Measurements from ENCODE around the gene SYNE2.

Gene SYNE2

DNA sequence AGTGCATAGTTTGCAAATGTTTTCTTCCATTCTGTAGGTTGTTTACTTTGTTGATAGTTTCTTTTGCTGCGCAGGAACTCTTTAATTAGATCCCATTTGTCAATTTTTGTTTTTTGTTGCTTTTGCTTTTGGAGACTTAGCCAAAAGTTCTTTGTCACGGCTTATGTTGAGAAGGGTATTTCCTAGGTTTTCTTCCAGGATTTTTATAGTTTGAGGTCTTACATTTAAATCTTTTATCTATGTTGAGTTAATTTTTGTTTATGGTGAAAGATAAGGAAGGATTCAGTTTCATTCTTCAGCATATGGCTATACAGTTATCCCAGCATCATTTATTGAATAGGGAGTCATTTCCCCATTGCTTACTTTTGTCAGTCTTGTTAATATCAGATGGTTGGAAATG, 51.9 kb downstream of the SYNE2 start:
- H3K4me3 ChIP-seq (ENCODE audit: low read depth in 1 of 2, low read length in 2 of 2): no peak overlapping the region
- H3K4me1 ChIP-seq (ENCODE audit: control insufficient read depth in 1 of 2, insufficient read depth in 2 of 2, low read length in 2 of 2): peaks cover 9 to 20% of the 10 kb centered on the region in 2 donors
- H3K27me3 ChIP-seq (ENCODE audit: control insufficient read depth in 1 of 2, insufficient read depth in 2 of 2, low read length in 2 of 2): no peaks in the 10 kb centered on the region
- H3K9ac ChIP-seq (ENCODE audit: low read depth in 1 of 2, low read length in 2 of 2): no peak overlapping the region
- H3K36me3 ChIP-seq (ENCODE audit: control insufficient read depth in 1 of 2, insufficient read depth in 2 of 2, low read length in 2 of 2): no peaks in the 10 kb centered on the region
- H3K9me3 ChIP-seq (ENCODE audit: control insufficient read depth in 1 of 2, low read length in 2 of 2): no peaks in the 10 kb centered on the region
- H3K27ac ChIP-seq (ENCODE audit: low read depth, low read length): no peak overlapping the region

- Histone ChIP-seq H3K9ac (ENCODE audit: low read depth in 1 of 2, low read length in 2 of 2) (no peak overlapping the region), H3K36me3 (ENCODE audit: control insufficient read depth in 1 of 2, insufficient read depth in 2 of 2, low read length in 2 of 2) (no peaks in the 10 kb centered on the region), H3K4me1 (ENCODE audit: control insufficient read depth in 1 of 2, insufficient read depth in 2 of 2, low read length in 2 of 2) (peaks cover 9 to 20% of the 10 kb centered on the region in 2 donors), H3K4me3 (ENCODE audit: low read depth in 1 of 2, low read length in 2 of 2) (no peak overlapping the region), H3K9me3 (ENCODE audit: control insufficient read depth in 1 of 2, low read length in 2 of 2) (no peaks in the 10 kb centered on the region), H3K27me3 (ENCODE audit: control insufficient read depth in 1 of 2, insufficient read depth in 2 of 2, low read length in 2 of 2) (no peaks in the 10 kb centered on the region), H3K27ac (ENCODE audit: low read depth, low read length) (no peak overlapping the region)
These were observed 52.6 kb downstream of the SYNE2 start for GRCh38 chr14:63905370-63905769.

- H3K36me3 ChIP-seq (ENCODE audit: control insufficient read depth in 1 of 2, insufficient read depth in 2 of 2, low read length in 2 of 2): no peaks in the 10 kb centered on the region
- H3K4me1 ChIP-seq (ENCODE audit: control insufficient read depth in 1 of 2, insufficient read depth in 2 of 2, low read length in 2 of 2): peaks cover 5 to 16% of the 10 kb centered on the region in 2 donors
- peak overlapping the region; percentile 45 to 59 for H3K4me3 ChIP-seq (ENCODE audit: low read depth in 1 of 2, low read length in 2 of 2)
- no peaks in the 10 kb centered on the region for H3K9me3 ChIP-seq (ENCODE audit: control insufficient read depth in 1 of 2, low read length in 2 of 2)
- no peaks in the 10 kb centered on the region for H3K27me3 ChIP-seq (ENCODE audit: control insufficient read depth in 1 of 2, insufficient read depth in 2 of 2, low read length in 2 of 2)
- no peak overlapping the region for H3K27ac ChIP-seq (ENCODE audit: low read depth, low read length)
- no peak overlapping the region for H3K9ac ChIP-seq (ENCODE audit: low read depth in 1 of 2, low read length in 2 of 2)
These were observed 56.0 kb downstream of the SYNE2 start for GRCh38 chr14:63908667-63909264.

GRCh38 chr14:63909984-63910383, 57.2 kb downstream of the SYNE2 start:
- H3K27me3 ChIP-seq (ENCODE audit: control insufficient read depth in 1 of 2, insufficient read depth in 2 of 2, low read length in 2 of 2): no peaks in the 10 kb centered on the region
- no peak overlapping the region for H3K9ac ChIP-seq (ENCODE audit: low read depth in 1 of 2, low read length in 2 of 2)
- H3K36me3 ChIP-seq (ENCODE audit: control insufficient read depth in 1 of 2, insufficient read depth in 2 of 2, low read length in 2 of 2): no peaks in the 10 kb centered on the region
- no peak overlapping the region for H3K27ac ChIP-seq (ENCODE audit: low read depth, low read length)
- no peaks in the 10 kb centered on the region for H3K9me3 ChIP-seq (ENCODE audit: control insufficient read depth in 1 of 2, low read length in 2 of 2)
- no peak overlapping the region for H3K4me3 ChIP-seq (ENCODE audit: low read depth in 1 of 2, low read length in 2 of 2)
- peaks cover 5 to 16% of the 10 kb centered on the region in 2 donors for H3K4me1 ChIP-seq (ENCODE audit: control insufficient read depth in 1 of 2, insufficient read depth in 2 of 2, low read length in 2 of 2)

GRCh38 chr14:63910583-63911363, 58.0 kb downstream of the SYNE2 start:
- Histone ChIP-seq H3K27ac (ENCODE audit: low read depth, low read length) (no peak overlapping the region), H3K9me3 (ENCODE audit: control insufficient read depth in 1 of 2, low read length in 2 of 2) (no peaks in the 10 kb centered on the region), H3K4me1 (ENCODE audit: control insufficient read depth in 1 of 2, insufficient read depth in 2 of 2, low read length in 2 of 2) (peaks cover 5 to 16% of the 10 kb centered on the region in 2 donors), H3K27me3 (ENCODE audit: control insufficient read depth in 1 of 2, insufficient read depth in 2 of 2, low read length in 2 of 2) (no peaks in the 10 kb centered on the region), H3K4me3 (ENCODE audit: low read depth in 1 of 2, low read length in 2 of 2) (no peak overlapping the region), H3K36me3 (ENCODE audit: control insufficient read depth in 1 of 2, insufficient read depth in 2 of 2, low read length in 2 of 2) (no peaks in the 10 kb centered on the region), H3K9ac (ENCODE audit: low read depth in 1 of 2, low read length in 2 of 2) (no peak overlapping the region)

DNA sequence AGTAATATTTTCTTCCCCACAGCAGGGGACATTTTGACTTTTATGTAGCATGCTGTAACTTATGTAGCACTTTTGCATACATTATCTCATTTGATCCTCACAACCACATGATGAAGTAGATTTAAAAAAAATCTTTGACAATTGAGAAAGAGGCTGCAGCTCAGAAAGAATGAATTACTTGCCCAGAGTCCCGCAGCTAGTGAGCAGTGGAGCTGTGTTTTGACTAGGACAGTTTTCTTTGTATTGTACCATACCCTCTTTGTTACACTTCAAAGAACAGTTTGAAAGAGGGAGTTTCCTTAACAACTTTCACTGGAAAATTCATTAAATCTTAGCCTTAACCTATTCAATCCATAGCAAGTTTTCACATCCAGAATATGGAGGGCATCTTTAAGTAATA, 58.6 kb downstream of the SYNE2 start:
- H3K4me1 ChIP-seq (ENCODE audit: control insufficient read depth in 1 of 2, insufficient read depth in 2 of 2, low read length in 2 of 2): peaks cover 5 to 16% of the 10 kb centered on the region in 2 donors
- no peak overlapping the region for H3K9ac ChIP-seq (ENCODE audit: low read depth in 1 of 2, low read length in 2 of 2)
- no peaks in the 10 kb centered on the region for H3K36me3 ChIP-seq (ENCODE audit: control insufficient read depth in 1 of 2, insufficient read depth in 2 of 2, low read length in 2 of 2)
- no peaks in the 10 kb centered on the region for H3K9me3 ChIP-seq (ENCODE audit: control insufficient read depth in 1 of 2, low read length in 2 of 2)
- no peaks in the 10 kb centered on the region for H3K27me3 ChIP-seq (ENCODE audit: control insufficient read depth in 1 of 2, insufficient read depth in 2 of 2, low read length in 2 of 2)
- no peak overlapping the region for H3K4me3 ChIP-seq (ENCODE audit: low read depth in 1 of 2, low read length in 2 of 2)
- no peak overlapping the region for H3K27ac ChIP-seq (ENCODE audit: low read depth, low read length)

DNA sequence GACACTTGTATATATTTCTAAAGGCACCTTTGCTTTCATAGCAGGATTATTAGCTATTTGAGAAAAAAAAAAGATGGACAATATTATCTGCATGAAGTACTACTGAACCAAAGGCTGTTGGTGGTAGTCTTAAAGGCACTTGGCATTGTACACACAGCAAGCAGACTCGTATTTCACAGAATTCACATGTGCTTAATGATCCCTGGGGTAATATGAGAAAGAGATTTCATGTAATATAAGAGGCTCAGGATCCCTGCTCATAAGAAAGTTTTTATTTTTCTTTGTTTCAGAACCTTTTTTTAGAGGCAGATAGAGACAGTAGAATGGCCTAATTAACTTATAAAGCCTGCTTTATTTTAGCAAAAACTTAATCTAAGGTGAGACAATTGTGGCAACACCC, 59.5 kb downstream of the SYNE2 start:
- peaks cover 5 to 15% of the 10 kb centered on the region in 2 donors for H3K4me1 ChIP-seq (ENCODE audit: control insufficient read depth in 1 of 2, insufficient read depth in 2 of 2, low read length in 2 of 2)
- no peaks in the 10 kb centered on the region for H3K27me3 ChIP-seq (ENCODE audit: control insufficient read depth in 1 of 2, insufficient read depth in 2 of 2, low read length in 2 of 2)
- H3K27ac ChIP-seq (ENCODE audit: low read depth, low read length): no peak overlapping the region
- H3K4me3 ChIP-seq (ENCODE audit: low read depth in 1 of 2, low read length in 2 of 2): no peak overlapping the region
- H3K36me3 ChIP-seq (ENCODE audit: control insufficient read depth in 1 of 2, insufficient read depth in 2 of 2, low read length in 2 of 2): no peaks in the 10 kb centered on the region
- H3K9me3 ChIP-seq (ENCODE audit: control insufficient read depth in 1 of 2, low read length in 2 of 2): no peaks in the 10 kb centered on the region
- H3K9ac ChIP-seq (ENCODE audit: low read depth in 1 of 2, low read length in 2 of 2): no peak overlapping the region

DNA sequence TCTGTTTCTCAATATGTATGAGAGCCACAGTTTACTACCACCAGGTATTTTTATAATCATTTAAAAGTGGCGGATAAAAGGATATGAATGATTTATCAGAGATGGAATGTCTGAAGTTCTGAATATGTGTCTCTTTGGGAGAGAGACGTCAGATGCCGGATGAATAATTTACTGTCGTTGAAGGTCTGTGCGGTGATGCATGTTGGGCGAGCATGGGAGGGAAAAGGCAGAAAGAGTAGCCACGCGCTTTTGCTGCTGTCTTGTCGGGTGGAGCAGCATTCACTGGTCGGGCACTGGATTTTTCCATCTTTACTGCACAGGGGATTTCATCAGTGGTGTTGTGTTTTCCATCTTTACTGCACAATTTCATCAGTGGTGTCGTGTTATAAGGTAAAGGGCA, 65.6 kb downstream of the SYNE2 start:
- Histone ChIP-seq H3K36me3 (ENCODE audit: control insufficient read depth in 1 of 2, insufficient read depth in 2 of 2, low read length in 2 of 2) (peaks cover 0 to 5% of the 10 kb centered on the region in 2 donors), H3K27me3 (ENCODE audit: control insufficient read depth in 1 of 2, insufficient read depth in 2 of 2, low read length in 2 of 2) (no peaks in the 10 kb centered on the region), H3K27ac (ENCODE audit: low read depth, low read length) (no peak overlapping the region), H3K4me3 (ENCODE audit: low read depth in 1 of 2, low read length in 2 of 2) (no peak overlapping the region), H3K9ac (ENCODE audit: low read depth in 1 of 2, low read length in 2 of 2) (no peak overlapping the region), H3K9me3 (ENCODE audit: control insufficient read depth in 1 of 2, low read length in 2 of 2) (no peaks in the 10 kb centered on the region), H3K4me1 (ENCODE audit: control insufficient read depth in 1 of 2, insufficient read depth in 2 of 2, low read length in 2 of 2) (peaks cover 3% of the 10 kb centered on the region in 2 donors)

DNA sequence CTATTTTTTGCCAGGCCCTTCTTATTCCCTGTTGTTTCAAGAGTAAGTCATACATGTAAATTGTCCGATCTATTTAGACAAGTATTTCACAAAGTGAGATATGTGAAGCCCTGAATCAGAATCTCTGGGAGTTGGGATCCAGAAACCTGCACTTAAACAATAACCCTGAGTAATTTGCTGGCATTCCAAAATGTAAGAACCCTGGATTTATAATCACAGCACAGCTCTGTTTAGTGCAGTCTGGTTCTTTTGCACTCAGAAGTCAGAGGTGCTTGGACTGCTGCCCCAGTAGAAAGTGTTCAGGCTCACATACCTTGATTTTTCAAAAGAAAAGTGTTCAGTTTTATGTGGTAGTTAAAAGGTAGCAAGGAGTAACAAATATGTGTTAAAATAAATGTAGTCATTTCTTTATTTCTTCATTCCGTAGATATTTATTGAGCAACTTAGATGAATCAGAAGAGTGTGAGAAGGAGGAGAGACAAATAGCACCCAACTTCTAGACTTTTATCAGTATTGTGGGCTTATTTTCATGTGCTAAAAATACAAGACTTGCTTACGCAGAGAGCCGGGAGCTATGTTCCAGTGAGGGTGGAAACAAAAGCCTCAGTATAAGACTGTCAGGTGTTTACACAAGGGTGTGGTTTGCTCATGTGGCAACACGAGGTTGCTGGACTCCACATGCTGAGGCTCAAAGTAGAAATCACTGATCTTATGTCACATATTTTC, 70.1 kb downstream of the SYNE2 start:
- no peak overlapping the region for H3K4me3 ChIP-seq (ENCODE audit: low read depth in 1 of 2, low read length in 2 of 2)
- no peak overlapping the region for H3K9ac ChIP-seq (ENCODE audit: low read depth in 1 of 2, low read length in 2 of 2)
- H3K36me3 ChIP-seq (ENCODE audit: control insufficient read depth in 1 of 2, insufficient read depth in 2 of 2, low read length in 2 of 2): peaks cover 0 to 5% of the 10 kb centered on the region in 2 donors
- no peak overlapping the region for H3K27ac ChIP-seq (ENCODE audit: low read depth, low read length)
- H3K4me1 ChIP-seq (ENCODE audit: control insufficient read depth in 1 of 2, insufficient read depth in 2 of 2, low read length in 2 of 2): peaks cover 3 to 5% of the 10 kb centered on the region in 2 donors
- no peaks in the 10 kb centered on the region for H3K27me3 ChIP-seq (ENCODE audit: control insufficient read depth in 1 of 2, insufficient read depth in 2 of 2, low read length in 2 of 2)
- H3K9me3 ChIP-seq (ENCODE audit: control insufficient read depth in 1 of 2, low read length in 2 of 2): peaks cover 0 to 4% of the 10 kb centered on the region in 2 donors

- peaks cover 0 to 4% of the 10 kb centered on the region in 2 donors for H3K9me3 ChIP-seq (ENCODE audit: control insufficient read depth in 1 of 2, low read length in 2 of 2)
- peaks cover 3 to 5% of the 10 kb centered on the region in 2 donors for H3K4me1 ChIP-seq (ENCODE audit: control insufficient read depth in 1 of 2, insufficient read depth in 2 of 2, low read length in 2 of 2)
- H3K9ac ChIP-seq (ENCODE audit: low read depth in 1 of 2, low read length in 2 of 2): no peak overlapping the region
- H3K4me3 ChIP-seq (ENCODE audit: low read depth in 1 of 2, low read length in 2 of 2): no peak overlapping the region
- H3K27me3 ChIP-seq (ENCODE audit: control insufficient read depth in 1 of 2, insufficient read depth in 2 of 2, low read length in 2 of 2): no peaks in the 10 kb centered on the region
- peaks cover 0 to 5% of the 10 kb centered on the region in 2 donors for H3K36me3 ChIP-seq (ENCODE audit: control insufficient read depth in 1 of 2, insufficient read depth in 2 of 2, low read length in 2 of 2)
- no peak overlapping the region for H3K27ac ChIP-seq (ENCODE audit: low read depth, low read length)
These were observed 70.6 kb downstream of the SYNE2 start for GRCh38 chr14:63923422-63923752.
